GM18867 (cell line): ENCODE results near the gene MRPS15.

Experiments
- ATAC-seq: cut with Tn5 transposase; IDR thresholded peaks from one replicate; pipeline ENCODE4 v1.9.1; 2021; ENCODE audit warnings: mild to moderate bottlenecking, moderate library complexity; ENCODE audit not compliant: unreplicated experiment

The MRPS15 gene

GRCh38 chr1:36463463-36463802, 751 bp downstream of the MRPS15 start:
- ATAC-seq = no peak

GRCh38 chr1:36458910-36459309, 5.3 kb downstream of the MRPS15 start:
- ATAC-seq = no peak

GRCh38 chr1:36457691-36458090, 6.5 kb downstream of the MRPS15 start:
- ATAC-seq = no peak

- ATAC-seq = no peak
Observed at GRCh38 chr1:36456391-36456928, 7.7 kb downstream of the MRPS15 start.

- no peak for ATAC-seq
Observed at GRCh38 chr1:36455386-36455785, 8.8 kb downstream of the MRPS15 start.

GRCh38 chr1:36453600-36454388, 10.4 kb downstream of the MRPS15 start:
- ATAC-seq = no peak

GRCh38 chr1:36453051-36453450, 11.1 kb downstream of the MRPS15 start:
- ATAC-seq = no peak

- no peak for ATAC-seq
Observed at GRCh38 chr1:36450919-36451305, 13.3 kb downstream of the MRPS15 start.

GRCh38 chr1:36450270-36450918, 13.8 kb downstream of the MRPS15 start, which contains the start of gene OSCP1:
Gene OSCP1 (minus strand): TSS chr1:36450451. CDS start chr1:36450369, 82 bp downstream.
- peak; percentile 99 for ATAC-seq

- ATAC-seq = no peak
Observed at GRCh38 chr1:36448530-36449056, 15.6 kb downstream of the MRPS15 start.

GRCh38 chr1:36447450-36447849, 16.7 kb downstream of the MRPS15 start:
- no peak for ATAC-seq

GRCh38 chr1:36446746-36447145, 17.4 kb downstream of the MRPS15 start:
- ATAC-seq = no peak

GRCh38 chr1:36446271-36446670, 17.9 kb downstream of the MRPS15 start:
- no peak for ATAC-seq

GRCh38 chr1:36443297-36443696, 20.9 kb downstream of the MRPS15 start:
- no peak for ATAC-seq

GRCh38 chr1:36442337-36442736, 21.8 kb downstream of the MRPS15 start:
- no peak for ATAC-seq

- ATAC-seq = no peak
Observed at GRCh38 chr1:36440646-36441045, 23.5 kb downstream of the MRPS15 start.

GRCh38 chr1:36440044-36440443, 24.1 kb downstream of the MRPS15 start:
- ATAC-seq = no peak

- no peak for ATAC-seq
Observed at GRCh38 chr1:36438715-36439114, 25.5 kb downstream of the MRPS15 start.

GRCh38 chr1:36436821-36437220, 27.4 kb downstream of the MRPS15 start:
- ATAC-seq = no peak

- ATAC-seq = no peak
Observed at GRCh38 chr1:36433102-36433501, 31.1 kb downstream of the MRPS15 start.

GRCh38 chr1:36432616-36433015, 31.6 kb downstream of the MRPS15 start:
- ATAC-seq = no peak

- ATAC-seq = no peak
Observed at GRCh38 chr1:36425791-36426190, 38.4 kb downstream of the MRPS15 start.
